ENCODE results near the gene ACAP1.

Gene ACAP1

GRCh38 chr17:7392696-7393612 is 56.6 kb downstream of the ACAP1 start:
- DNase-seq = no peak

GRCh38 chr17:7393613-7394451 is 57.5 kb downstream of the ACAP1 start:
- peak; percentile 81 to 82 for DNase-seq

GRCh38 chr17:7394452-7395191 is 58.3 kb downstream of the ACAP1 start, which contains the start of gene PLSCR3:
Gene PLSCR3 (minus strand): TSS chr17:7394525. CDS start chr17:7394110, 415 bp downstream.
- peak; percentile 83 to 85 for DNase-seq

- DNase-seq = no peak
Measured at GRCh38 chr17:7396147-7396546, 59.8 kb downstream of the ACAP1 start.

GRCh38 chr17:7398612-7399011 is 62.3 kb downstream of the ACAP1 start:
- DNase-seq = no peak
